ENCODE results near the gene LHPP.

LHPP gene

GRCh38 chr10:124461642-124462347 lies at the start of gene LHPP:
Gene LHPP (plus strand): TSS chr10:124461823. CDS start chr10:124461863, 40 bp downstream.
- CTCF ChIA-PET = interaction anchor here (1.0 kb wide), 1 partner anchor 11 kb away, joined by 3 read pairs; no protein-coding TSS in a partner anchor

DNA sequence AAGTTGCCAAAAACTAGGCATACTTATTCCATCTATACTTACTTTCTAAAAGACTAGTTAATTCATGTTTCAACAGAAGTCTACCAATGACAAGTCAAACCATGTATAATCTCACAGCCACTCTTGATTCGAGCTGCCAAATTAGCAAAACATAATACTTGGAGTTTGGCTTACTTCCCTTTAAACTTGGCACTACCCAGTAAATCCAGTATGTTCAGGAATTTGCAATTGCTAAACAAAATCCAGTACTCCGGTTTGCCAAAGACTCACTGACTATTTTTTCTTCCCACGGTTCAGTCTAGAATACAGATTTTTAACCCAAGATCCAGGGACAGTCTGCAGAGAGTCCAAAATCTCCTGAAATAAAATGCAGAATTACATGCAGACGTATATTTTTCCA lies 47.5 kb upstream of the LHPP start:
- CTCF ChIA-PET = interaction anchor here (0.6 to 1.4 kb wide), 3 partner anchors 10 to 23 kb away, joined by 3 to 6 read pairs (median 4); no protein-coding TSS in a partner anchor

More at GRCh38 chr10:124461642-124462347, at the start of gene LHPP:
- POLR2A ChIA-PET (ENCODE audit: low non-redundant PET) = interaction anchor here (0.6 to 1.1 kb wide), 3 partner anchors 11 to 57 kb away, joined by 3 to 8 read pairs (median 4); partner anchors contain the start of gene OAT
- H3K27ac ChIP-seq = peak within 1 kb of the TSS; percentile 74
- DNase-seq (ENCODE audit: low spot score) = peak; percentile 88
- TF ChIP-seq, protein P1, sequence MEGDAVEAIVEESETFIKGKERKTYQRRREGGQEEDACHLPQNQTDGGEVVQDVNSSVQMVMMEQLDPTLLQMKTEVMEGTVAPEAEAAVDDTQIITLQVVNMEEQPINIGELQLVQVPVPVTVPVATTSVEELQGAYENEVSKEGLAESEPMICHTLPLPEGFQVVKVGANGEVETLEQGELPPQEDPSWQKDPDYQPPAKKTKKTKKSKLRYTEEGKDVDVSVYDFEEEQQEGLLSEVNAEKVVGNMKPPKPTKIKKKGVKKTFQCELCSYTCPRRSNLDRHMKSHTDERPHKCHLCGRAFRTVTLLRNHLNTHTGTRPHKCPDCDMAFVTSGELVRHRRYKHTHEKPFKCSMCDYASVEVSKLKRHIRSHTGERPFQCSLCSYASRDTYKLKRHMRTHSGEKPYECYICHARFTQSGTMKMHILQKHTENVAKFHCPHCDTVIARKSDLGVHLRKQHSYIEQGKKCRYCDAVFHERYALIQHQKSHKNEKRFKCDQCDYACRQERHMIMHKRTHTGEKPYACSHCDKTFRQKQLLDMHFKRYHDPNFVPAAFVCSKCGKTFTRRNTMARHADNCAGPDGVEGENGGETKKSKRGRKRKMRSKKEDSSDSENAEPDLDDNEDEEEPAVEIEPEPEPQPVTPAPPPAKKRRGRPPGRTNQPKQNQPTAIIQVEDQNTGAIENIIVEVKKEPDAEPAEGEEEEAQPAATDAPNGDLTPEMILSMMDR (conservative IDR thresholded peaks at IDR 0.05; ENCODE audit: low read depth) = peak; percentile 30; the same call in 1 of the 2 replicates

DNA sequence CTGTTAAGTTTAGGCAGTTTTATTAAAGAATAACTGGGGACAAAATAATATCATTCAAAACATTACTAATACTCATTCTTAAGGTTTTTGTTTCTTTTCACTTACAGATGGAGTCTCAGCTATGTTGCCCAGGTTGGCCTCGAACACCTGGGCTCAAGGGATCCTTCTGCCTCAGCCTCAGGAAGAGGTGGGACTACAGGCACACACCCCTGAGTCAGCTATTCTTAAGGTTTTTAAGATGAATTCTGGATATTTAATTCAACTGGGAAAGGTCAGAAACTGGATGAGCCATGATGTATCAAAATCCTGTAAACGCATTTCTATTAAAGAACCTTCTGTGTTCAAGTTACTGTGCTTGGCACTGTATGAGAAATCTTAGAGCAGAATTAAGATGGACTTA lies 46.4 kb upstream of the LHPP start:
- DNase-seq (ENCODE audit: low spot score) = no peak
- ChIA-PET CTCF (interaction anchor here (1.0 to 2.1 kb wide), 3 partner anchors 11 to 115 kb away, joined by 4 to 7 read pairs (median 6); no protein-coding TSS in a partner anchor), POLR2A (ENCODE audit: low non-redundant PET) (no interaction called here)
- TF ChIP-seq, protein P1 (conservative IDR thresholded peaks at IDR 0.05; ENCODE audit: low read depth) = no peak
- H3K27ac ChIP-seq = peak overlapping the region; percentile 63

More for the DNA sequence above, 47.5 kb upstream of the LHPP start:
- POLR2A ChIA-PET (ENCODE audit: low non-redundant PET) = no interaction called here
- no peak for DNase-seq (ENCODE audit: low spot score)
- TF ChIP-seq, protein P1 (conservative IDR thresholded peaks at IDR 0.05; ENCODE audit: low read depth) = no peak
- no peak overlapping the region for H3K27ac ChIP-seq

DNA sequence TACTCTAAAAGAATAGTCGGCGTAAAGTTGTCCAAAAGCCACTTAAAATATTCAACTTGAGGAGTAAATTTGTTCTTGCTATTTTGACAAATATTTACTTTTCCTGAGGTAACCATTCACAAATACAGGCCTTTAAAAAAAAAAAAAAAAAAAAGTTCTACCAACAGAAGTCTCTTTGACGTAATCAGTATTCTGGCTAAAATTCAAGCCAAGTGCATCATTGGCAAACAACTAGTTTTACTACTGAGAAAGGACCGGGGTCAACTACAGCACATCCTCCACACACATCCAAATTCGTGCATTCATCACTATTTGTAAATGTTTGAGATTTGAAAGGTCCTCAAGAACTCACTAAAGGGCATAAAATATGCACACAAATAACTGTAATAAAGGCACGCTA lies 44.9 kb upstream of the LHPP start:
- H3K27ac ChIP-seq = no peak overlapping the region
- POLR2A ChIA-PET (ENCODE audit: low non-redundant PET) = no interaction called here
- CTCF ChIA-PET = interaction anchor here (0.6 to 2.1 kb wide), 3 partner anchors 13 to 353 kb away, joined by 3 to 11 read pairs (median 7); no protein-coding TSS in a partner anchor
- DNase-seq (ENCODE audit: low spot score) = no peak
- TF ChIP-seq, protein P1 (conservative IDR thresholded peaks at IDR 0.05; ENCODE audit: low read depth) = no peak

DNA sequence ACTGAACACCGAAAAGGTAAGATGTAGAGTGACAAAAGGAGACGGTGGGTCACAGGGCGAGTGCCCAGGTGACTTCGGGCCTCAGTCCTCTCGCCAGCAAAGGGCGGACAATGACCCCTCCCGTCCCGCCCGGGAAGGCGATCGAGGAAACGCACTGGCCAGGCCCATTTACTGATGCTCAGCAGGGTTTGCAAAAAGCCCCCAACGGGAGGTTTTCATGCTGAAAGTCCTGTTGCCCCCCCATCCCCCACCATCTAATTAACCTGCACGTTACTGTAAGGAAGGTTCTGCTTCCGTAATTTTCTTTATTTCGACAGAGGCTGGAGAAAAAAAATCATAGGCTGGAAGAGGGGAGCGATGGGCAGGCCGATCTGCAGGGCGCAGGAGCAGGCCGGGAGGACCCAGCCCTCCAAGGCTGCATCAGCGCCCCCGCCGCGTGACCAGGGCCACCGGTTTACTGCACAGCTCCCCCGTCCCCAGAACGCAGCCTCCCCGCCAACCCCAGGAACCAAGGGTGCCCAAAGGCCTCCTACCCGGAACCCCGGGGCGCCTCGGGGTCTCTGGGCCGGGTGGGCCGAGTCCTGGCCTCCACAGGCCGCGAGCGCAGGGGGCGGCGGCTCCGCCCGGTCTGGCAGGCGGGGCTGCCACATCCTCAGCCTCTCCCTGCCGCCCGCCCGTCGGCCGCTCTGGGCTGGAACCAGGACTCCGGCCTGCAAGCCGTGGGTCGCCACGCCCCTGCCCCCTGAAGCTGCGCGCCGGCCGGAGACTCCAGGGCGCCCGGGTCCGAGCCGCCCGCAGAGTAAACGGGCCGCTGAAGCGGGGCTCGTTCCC lies 43.5 kb upstream of the LHPP start:
- peak overlapping the region; percentile 80 for H3K27ac ChIP-seq
- POLR2A ChIA-PET (ENCODE audit: low non-redundant PET) = interaction anchor here (0.7 to 1.0 kb wide), 2 partner anchors 44 to 415 kb away, joined by 4 to 6 read pairs; partner anchors contain the start of gene LHPP
- TF ChIP-seq, protein P1 (conservative IDR thresholded peaks at IDR 0.05; ENCODE audit: low read depth) = no peak
- peak; percentile 63 for DNase-seq (ENCODE audit: low spot score)
- CTCF ChIA-PET = interaction anchor here (0.7 to 1.4 kb wide), 3 partner anchors 11 to 29 kb away, joined by 3 to 11 read pairs (median 3); no protein-coding TSS in a partner anchor

Measured in RWPE1 (cell line).